ENCODE measurements around the gene MYADM. TPM values are rescaled to one million over a fixed set of nuclear protein-coding genes. Genes with fewer than 3 reads are reported as not detected.

MYADM gene
- total RNA-seq, 1 experiment from 2014 or later, result 78.6 TPM

- TF ChIP-seq GTF2I (CRISPR knock-in tag; conservative IDR thresholded peaks at IDR 0.05) (no peak), TEAD4 (CRISPR knock-in tag; IDR thresholded peaks at IDR 0.05) (peak; percentile 21; the same call in 1 of the 2 replicates), FOXP4 (CRISPR knock-in tag; IDR thresholded peaks at IDR 0.05) (no peak; the same call in 1 of the 2 replicates), GABPB1 (CRISPR knock-in tag; IDR thresholded peaks at IDR 0.05) (no peak), MYBL2 (CRISPR knock-in tag; IDR thresholded peaks at IDR 0.05) (no peak), EMX1 (CRISPR knock-in tag; IDR thresholded peaks at IDR 0.05) (no peak), ZNF416 (CRISPR knock-in tag; IDR thresholded peaks at IDR 0.05) (no peak), ZNF138 (CRISPR knock-in tag; conservative IDR thresholded peaks at IDR 0.05) (no peak), FOXK1 (CRISPR knock-in tag; IDR thresholded peaks at IDR 0.05) (no peak), NFE2L1 (CRISPR knock-in tag; IDR thresholded peaks at IDR 0.05) (peak; percentile 83; the same call in 1 of the 2 replicates), AFF4 (CRISPR knock-in tag; IDR thresholded peaks at IDR 0.05; ENCODE audit: borderline replicate concordance) (no peak), TP53 (CRISPR knock-in tag; IDR thresholded peaks at IDR 0.05) (peak; percentile 65; the same call in 1 of the 2 replicates), CREM (CRISPR knock-in tag; IDR thresholded peaks at IDR 0.05) (0 out of 2 replicates have a peak, but pooled peaks have one; percentile 34), SOX15 (CRISPR knock-in tag; IDR thresholded peaks at IDR 0.05) (no peak), AR (CRISPR knock-in tag; IDR thresholded peaks at IDR 0.05) (no peak)
- TF ChIP-seq, protein P1, sequence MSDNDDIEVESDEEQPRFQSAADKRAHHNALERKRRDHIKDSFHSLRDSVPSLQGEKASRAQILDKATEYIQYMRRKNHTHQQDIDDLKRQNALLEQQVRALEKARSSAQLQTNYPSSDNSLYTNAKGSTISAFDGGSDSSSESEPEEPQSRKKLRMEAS (CRISPR knock-in tag; IDR thresholded peaks at IDR 0.05), result no peak
- TF ChIP-seq, protein P2, sequence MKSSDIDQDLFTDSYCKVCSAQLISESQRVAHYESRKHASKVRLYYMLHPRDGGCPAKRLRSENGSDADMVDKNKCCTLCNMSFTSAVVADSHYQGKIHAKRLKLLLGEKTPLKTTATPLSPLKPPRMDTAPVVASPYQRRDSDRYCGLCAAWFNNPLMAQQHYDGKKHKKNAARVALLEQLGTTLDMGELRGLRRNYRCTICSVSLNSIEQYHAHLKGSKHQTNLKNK (CRISPR knock-in tag; IDR thresholded peaks at IDR 0.05), result no peak
- TF ChIP-seq, protein P3, sequence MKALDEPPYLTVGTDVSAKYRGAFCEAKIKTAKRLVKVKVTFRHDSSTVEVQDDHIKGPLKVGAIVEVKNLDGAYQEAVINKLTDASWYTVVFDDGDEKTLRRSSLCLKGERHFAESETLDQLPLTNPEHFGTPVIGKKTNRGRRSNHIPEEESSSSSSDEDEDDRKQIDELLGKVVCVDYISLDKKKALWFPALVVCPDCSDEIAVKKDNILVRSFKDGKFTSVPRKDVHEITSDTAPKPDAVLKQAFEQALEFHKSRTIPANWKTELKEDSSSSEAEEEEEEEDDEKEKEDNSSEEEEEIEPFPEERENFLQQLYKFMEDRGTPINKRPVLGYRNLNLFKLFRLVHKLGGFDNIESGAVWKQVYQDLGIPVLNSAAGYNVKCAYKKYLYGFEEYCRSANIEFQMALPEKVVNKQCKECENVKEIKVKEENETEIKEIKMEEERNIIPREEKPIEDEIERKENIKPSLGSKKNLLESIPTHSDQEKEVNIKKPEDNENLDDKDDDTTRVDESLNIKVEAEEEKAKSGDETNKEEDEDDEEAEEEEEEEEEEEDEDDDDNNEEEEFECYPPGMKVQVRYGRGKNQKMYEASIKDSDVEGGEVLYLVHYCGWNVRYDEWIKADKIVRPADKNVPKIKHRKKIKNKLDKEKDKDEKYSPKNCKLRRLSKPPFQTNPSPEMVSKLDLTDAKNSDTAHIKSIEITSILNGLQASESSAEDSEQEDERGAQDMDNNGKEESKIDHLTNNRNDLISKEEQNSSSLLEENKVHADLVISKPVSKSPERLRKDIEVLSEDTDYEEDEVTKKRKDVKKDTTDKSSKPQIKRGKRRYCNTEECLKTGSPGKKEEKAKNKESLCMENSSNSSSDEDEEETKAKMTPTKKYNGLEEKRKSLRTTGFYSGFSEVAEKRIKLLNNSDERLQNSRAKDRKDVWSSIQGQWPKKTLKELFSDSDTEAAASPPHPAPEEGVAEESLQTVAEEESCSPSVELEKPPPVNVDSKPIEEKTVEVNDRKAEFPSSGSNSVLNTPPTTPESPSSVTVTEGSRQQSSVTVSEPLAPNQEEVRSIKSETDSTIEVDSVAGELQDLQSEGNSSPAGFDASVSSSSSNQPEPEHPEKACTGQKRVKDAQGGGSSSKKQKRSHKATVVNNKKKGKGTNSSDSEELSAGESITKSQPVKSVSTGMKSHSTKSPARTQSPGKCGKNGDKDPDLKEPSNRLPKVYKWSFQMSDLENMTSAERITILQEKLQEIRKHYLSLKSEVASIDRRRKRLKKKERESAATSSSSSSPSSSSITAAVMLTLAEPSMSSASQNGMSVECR (CRISPR knock-in tag; IDR thresholded peaks at IDR 0.05; ENCODE audit: borderline replicate concordance), result no peak
- TF ChIP-seq, protein P4, sequence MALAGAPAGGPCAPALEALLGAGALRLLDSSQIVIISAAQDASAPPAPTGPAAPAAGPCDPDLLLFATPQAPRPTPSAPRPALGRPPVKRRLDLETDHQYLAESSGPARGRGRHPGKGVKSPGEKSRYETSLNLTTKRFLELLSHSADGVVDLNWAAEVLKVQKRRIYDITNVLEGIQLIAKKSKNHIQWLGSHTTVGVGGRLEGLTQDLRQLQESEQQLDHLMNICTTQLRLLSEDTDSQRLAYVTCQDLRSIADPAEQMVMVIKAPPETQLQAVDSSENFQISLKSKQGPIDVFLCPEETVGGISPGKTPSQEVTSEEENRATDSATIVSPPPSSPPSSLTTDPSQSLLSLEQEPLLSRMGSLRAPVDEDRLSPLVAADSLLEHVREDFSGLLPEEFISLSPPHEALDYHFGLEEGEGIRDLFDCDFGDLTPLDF (CRISPR knock-in tag; IDR thresholded peaks at IDR 0.05), result no peak
Observed at GRCh38 chr19:53903055-53903680, 35.5 kb downstream of the MYADM start (continued).

All from WTC11 (cell line).